ENCODE results near the gene ZNF554.

DNA sequence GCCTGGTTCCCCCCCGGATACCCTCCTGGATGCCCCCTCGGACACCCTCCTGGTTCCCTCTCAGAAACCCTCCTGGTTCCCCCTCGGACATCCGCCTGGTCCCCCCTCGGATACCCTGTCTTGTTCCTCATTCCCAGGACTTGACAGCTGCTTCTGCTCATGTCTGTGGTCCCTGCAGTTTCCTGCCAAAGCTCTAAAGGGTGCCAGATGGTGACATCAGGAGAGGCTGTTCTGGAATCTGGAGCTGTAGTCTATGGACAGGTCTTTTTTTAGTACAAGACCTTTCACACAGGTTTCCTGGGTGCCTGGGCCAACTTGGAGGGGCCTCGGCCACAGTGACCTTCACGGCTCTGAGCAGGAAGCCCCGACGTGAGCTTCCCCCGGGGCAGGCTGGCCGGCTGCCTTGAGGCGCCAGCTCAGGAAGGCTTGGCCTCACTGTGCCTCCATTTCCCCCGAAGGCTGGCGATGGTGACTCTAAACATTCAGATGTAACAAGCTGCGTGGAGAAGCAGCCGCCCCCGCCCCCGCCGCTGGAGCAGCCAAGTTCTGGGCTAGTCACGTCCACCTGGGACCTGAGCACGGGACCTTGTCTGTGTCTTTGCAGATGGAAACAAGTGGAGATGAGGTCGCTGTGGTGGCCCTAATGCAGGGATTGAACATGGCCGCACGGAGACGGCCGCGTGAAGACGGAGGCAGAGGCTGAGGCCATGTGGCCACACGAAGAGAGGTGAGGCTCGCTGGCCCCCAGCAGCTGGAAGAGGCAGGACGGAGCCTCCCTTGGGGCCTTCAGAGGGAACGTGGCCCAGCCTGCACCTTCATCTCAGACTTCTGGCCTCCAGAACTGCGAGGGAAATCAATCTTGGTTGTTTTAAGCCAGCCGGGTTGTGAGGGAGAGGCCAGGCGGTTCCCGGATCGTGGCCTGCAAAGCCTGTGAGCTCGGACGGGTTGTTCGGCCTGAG is 49.3 kb upstream of the ZNF554 start:
- TF ChIP-seq, protein P1, sequence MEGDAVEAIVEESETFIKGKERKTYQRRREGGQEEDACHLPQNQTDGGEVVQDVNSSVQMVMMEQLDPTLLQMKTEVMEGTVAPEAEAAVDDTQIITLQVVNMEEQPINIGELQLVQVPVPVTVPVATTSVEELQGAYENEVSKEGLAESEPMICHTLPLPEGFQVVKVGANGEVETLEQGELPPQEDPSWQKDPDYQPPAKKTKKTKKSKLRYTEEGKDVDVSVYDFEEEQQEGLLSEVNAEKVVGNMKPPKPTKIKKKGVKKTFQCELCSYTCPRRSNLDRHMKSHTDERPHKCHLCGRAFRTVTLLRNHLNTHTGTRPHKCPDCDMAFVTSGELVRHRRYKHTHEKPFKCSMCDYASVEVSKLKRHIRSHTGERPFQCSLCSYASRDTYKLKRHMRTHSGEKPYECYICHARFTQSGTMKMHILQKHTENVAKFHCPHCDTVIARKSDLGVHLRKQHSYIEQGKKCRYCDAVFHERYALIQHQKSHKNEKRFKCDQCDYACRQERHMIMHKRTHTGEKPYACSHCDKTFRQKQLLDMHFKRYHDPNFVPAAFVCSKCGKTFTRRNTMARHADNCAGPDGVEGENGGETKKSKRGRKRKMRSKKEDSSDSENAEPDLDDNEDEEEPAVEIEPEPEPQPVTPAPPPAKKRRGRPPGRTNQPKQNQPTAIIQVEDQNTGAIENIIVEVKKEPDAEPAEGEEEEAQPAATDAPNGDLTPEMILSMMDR (IDR thresholded peaks at IDR 0.05), result no peak
- no peak for TF ChIP-seq POLR2A (IDR thresholded peaks at IDR 0.05)
